HL-60 (cell line): Measurements from ENCODE around the gene CCDC92B.

Experiments used
- REST ChIP-seq: IDR thresholded peaks from 2 replicates; pipeline ENCODE4 v1.6.1; 2012; ENCODE audit warnings: low read depth; ENCODE audit not compliant: insufficient replicate concordance
- TF ChIP-seq, protein P1 (sequence below): IDR thresholded peaks from one replicate; pipeline ENCODE4 v1.5.1; 2011; ENCODE audit warnings: low read length, control low read depth, inconsistent platforms; ENCODE audit not compliant: insufficient read depth

DNA sequence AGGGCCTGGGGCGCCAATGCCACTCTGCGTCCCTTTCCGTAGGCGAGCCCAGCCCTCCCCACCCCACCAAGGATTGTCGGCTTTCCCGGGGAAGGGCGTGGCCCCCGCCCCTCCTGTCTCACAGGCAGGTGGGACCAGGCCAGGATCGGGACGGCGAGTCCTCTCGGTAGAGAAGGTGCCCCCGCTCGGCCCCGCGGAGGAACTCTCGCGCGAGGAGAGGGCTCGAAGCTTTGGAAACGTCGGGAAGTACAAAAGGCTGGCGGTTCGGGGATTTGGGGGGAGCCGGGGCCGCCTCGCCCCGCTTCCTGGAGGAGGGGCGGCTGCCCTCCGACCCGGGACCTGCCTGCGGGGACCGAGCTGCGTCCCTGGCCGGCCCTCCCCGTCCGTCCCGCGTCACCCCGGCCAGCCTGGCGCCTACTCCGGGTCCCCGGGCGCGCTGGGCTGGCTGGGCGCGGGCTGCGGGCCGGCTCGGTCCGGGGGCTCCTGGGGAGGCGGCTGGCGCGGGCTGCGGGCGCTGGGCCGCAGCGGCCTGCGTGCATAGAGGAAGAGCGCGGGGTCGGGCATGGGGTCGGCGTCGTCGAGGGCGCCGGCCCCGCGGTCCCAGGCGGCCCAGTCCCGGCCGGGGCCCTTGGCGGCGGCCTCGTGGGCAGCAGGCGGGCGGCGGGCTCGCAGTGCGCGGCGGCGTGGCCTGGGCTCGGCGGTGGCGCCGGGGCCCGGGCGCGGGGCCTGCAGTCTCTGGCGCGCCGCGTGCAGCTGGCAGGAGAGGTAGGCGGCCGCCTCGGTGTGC lies 25.3 kb downstream of the CCDC92B start:
- TF ChIP-seq, protein P1, sequence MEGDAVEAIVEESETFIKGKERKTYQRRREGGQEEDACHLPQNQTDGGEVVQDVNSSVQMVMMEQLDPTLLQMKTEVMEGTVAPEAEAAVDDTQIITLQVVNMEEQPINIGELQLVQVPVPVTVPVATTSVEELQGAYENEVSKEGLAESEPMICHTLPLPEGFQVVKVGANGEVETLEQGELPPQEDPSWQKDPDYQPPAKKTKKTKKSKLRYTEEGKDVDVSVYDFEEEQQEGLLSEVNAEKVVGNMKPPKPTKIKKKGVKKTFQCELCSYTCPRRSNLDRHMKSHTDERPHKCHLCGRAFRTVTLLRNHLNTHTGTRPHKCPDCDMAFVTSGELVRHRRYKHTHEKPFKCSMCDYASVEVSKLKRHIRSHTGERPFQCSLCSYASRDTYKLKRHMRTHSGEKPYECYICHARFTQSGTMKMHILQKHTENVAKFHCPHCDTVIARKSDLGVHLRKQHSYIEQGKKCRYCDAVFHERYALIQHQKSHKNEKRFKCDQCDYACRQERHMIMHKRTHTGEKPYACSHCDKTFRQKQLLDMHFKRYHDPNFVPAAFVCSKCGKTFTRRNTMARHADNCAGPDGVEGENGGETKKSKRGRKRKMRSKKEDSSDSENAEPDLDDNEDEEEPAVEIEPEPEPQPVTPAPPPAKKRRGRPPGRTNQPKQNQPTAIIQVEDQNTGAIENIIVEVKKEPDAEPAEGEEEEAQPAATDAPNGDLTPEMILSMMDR = no peak
- no peak for TF ChIP-seq REST
